HEK293T (cell line): ENCODE results near the gene IL11.
"Not testable (repeated sequence)": the region's sequence is repeated elsewhere in the genome, so short reads cannot be mapped to it uniquely, and the experiment has no call there.

Experiments used
- CTCF ChIA-PET: fragments of 350-600 bp; formaldehyde crosslinking; extraction: SDS; loops from one replicate; lab custom pipeline; 2021; ENCODE audit warnings: antibody characterized with exemption, inconsistent platforms; lab: Yijun Ruan, JAX
- POLR2A ChIA-PET: fragments of 350-600 bp; formaldehyde crosslinking; extraction: SDS; loops from one replicate; lab custom pipeline; 2020; ENCODE audit warnings: antibody characterized with exemption, inconsistent platforms; lab: Yijun Ruan, JAX
- DNase-seq: peaks from one replicate; pipeline ENCODE4 v3.0.0; 2012; ENCODE audit warnings: mixed read lengths; ENCODE audit errors: extremely low spot score
- ARNT ChIP-seq: fragments of 450-650 bp; IDR thresholded peaks from 2 replicates; pipeline ENCODE4 v1.6.1; 2017; ENCODE audit warnings: mild to moderate bottlenecking
- BHLHE40 ChIP-seq: fragments of 450-650 bp; IDR thresholded peaks from 2 replicates; pipeline ENCODE4 v1.6.1; 2016; ENCODE audit warnings: mild to moderate bottlenecking, moderate library complexity, borderline replicate concordance
- CTBP1 ChIP-seq: fragments of 450-650 bp; IDR thresholded peaks from 2 replicates; pipeline ENCODE4 v1.6.1; 2016; ENCODE audit warnings: borderline replicate concordance
- ELF4 ChIP-seq: fragments of 450-650 bp; IDR thresholded peaks from 2 replicates; pipeline ENCODE4 v1.6.1; 2017; ENCODE audit warnings: antibody characterized with exemption
- FOXA1 ChIP-seq: fragments of 450-650 bp; IDR thresholded peaks from 2 replicates; pipeline ENCODE4 v1.6.1; 2016; ENCODE audit warnings: mild to moderate bottlenecking
- FOXK2 ChIP-seq: fragments of 450-650 bp; IDR thresholded peaks from 2 replicates; pipeline ENCODE4 v1.6.1; 2016; ENCODE audit warnings: mild to moderate bottlenecking
- FOXM1 ChIP-seq: fragments of 450-650 bp; IDR thresholded peaks from 2 replicates; pipeline ENCODE4 v1.6.1; 2017; ENCODE audit warnings: mild to moderate bottlenecking, borderline replicate concordance
- HDGF ChIP-seq: fragments of 450-650 bp; IDR thresholded peaks from 2 replicates; pipeline ENCODE4 v1.6.1; 2017; ENCODE audit warnings: antibody characterized with exemption, borderline replicate concordance
- L3MBTL2 ChIP-seq: fragments of 450-650 bp; conservative IDR thresholded peaks from 2 replicates; pipeline ENCODE4 v1.6.1; 2016; ENCODE audit warnings: mild to moderate bottlenecking
- LEF1 ChIP-seq: fragments of 450-650 bp; IDR thresholded peaks from 2 replicates; pipeline ENCODE4 v1.6.1; 2017; ENCODE audit warnings: mild to moderate bottlenecking, borderline replicate concordance
- NFRKB ChIP-seq: fragments of 450-650 bp; IDR thresholded peaks from 2 replicates; pipeline ENCODE4 v1.6.1; 2016; ENCODE audit warnings: mild to moderate bottlenecking, moderate library complexity
- PKNOX1 ChIP-seq: fragments of 450-650 bp; IDR thresholded peaks from 2 replicates; pipeline ENCODE4 v1.6.1; 2016
- SP1 ChIP-seq: fragments of 450-650 bp; IDR thresholded peaks from 2 replicates; pipeline ENCODE4 v1.6.1; 2017
- SUZ12 ChIP-seq: fragments of 450-650 bp; IDR thresholded peaks from 2 replicates; pipeline ENCODE4 v1.6.1; 2016; ENCODE audit warnings: mild to moderate bottlenecking
- TARDBP ChIP-seq: fragments of 450-650 bp; IDR thresholded peaks from 2 replicates; pipeline ENCODE4 v1.6.1; 2016
- ZNF384 ChIP-seq: fragments of 450-650 bp; IDR thresholded peaks from 2 replicates; pipeline ENCODE4 v1.6.1; 2016

IL11 gene

DNA sequence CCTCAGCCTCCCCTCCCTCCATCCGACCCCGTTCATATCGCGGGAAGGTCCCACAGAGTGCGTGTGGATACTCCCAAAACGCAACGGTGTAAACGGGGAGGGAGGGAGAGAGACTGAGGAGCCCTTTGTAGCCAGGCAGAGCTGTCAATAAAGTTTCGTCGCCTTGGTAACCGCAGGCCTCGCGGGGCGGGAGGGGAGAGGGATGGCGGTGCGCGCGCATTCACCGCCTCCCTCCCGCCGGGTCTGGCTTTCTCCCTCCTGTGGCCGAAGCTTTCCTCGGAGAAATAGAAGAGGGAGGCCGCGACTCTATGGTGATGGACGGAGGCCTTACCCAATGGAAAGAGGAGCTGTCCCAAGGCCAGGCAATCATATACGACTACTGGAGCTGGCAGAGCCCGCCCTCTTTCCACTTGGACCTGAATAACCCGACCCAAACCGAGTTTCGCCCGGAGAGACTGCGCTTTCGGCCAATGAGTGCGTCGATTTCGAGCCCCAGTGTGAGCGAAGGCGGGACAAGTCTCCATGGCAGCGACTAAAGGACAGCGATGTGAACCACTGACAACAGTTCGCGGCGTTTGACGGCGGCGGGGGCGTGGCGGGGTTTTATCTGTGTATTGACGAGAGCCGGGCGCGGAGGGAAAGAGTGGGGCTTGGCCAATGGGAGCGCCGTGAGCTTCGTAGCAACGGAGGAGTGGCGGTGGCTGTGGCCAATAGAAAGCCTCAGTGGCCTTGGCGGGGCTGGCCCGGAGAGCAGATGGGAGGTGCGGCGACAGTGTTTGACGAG, 31.0 kb downstream of the IL11 start, which contains the start of gene KMT5C:
Gene KMT5C, plus strand, starts transcription at position 772 of the 784 bp plus-strand sequence. CDS start 2,061 bp downstream, outside the sequence.
- DNase-seq: peak; percentile 98
- TF ChIP-seq NFRKB (no peak), PKNOX1 (peak; percentile 100), HDGF (peak; percentile 54; the same call in 1 of the 2 replicates)
- CTCF ChIA-PET: interaction anchor here (0.6 to 1.1 kb wide), 4 partner anchors 19 to 198 kb away, joined by 3 to 4 read pairs (median 4); no protein-coding TSS in a partner anchor
- POLR2A ChIA-PET: interaction anchor here (0.6 to 3.5 kb wide), 30 partner anchors 10 to 315 kb away, joined by 3 to 27 read pairs (median 5); partner anchors contain the start of genes FIZ1, HSPBP1, PPP6R1 and TMEM150B

- TF ChIP-seq L3MBTL2: no peak
- POLR2A ChIA-PET: no interaction called here
- no peak for DNase-seq
- CTCF ChIA-PET: no interaction called here
Measured at GRCh38 chr19:55336101-55336500, 34.2 kb downstream of the IL11 start.

- ChIA-PET CTCF (no interaction called here), POLR2A (no interaction called here)
- TF ChIP-seq HDGF: no peak
- TF ChIP-seq BHLHE40: no peak
- TF ChIP-seq LEF1: no peak
- no peak for TF ChIP-seq FOXK2
- no peak for TF ChIP-seq PKNOX1
- no peak for TF ChIP-seq SP1
- no peak for TF ChIP-seq ARNT
- TF ChIP-seq ZNF384: no peak
- no peak for TF ChIP-seq FOXM1
- no peak for TF ChIP-seq SUZ12
- no peak for TF ChIP-seq FOXA1
- TF ChIP-seq ELF4: no peak
- TF ChIP-seq L3MBTL2: no peak
- TF ChIP-seq TARDBP: no peak
- TF ChIP-seq CTBP1: no peak
- DNase-seq: no peak
Measured at GRCh38 chr19:55333870-55334269, 36.4 kb downstream of the IL11 start.

GRCh38 chr19:55329791-55330190, 40.5 kb downstream of the IL11 start:
- CTCF ChIA-PET, POLR2A ChIA-PET: not testable (repeated sequence)

DNA sequence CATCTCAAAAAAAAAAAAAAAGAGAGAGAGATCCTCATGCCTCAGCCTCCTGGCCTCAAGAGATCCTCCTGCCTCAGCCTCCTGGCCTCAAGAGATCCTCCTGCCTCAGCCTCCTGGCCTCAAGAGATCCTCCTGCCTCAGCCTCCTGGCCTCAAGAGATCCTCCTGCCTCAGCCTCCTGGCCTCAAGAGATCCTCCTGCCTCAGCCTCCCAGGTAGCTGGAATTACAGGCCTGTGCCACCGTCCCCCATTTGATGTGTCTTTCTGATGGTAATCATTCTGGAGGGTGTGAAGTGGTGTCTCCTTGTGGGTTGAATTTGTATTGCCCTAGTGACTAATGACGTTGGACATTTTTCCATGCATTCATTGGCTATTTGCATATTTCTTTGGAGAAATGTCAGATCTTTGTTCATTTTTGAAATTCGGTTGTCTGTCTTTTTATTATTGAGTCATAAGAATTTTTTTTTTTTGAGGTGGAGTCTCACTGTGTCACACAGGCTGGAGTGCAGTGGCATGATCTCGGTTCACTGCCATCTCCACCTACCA, 41.4 kb downstream of the IL11 start:
- CTCF ChIA-PET: interaction anchor here (0.7 kb wide), 1 partner anchor 182 kb away, joined by 11 read pairs; no protein-coding TSS in a partner anchor
- DNase-seq: not testable (repeated sequence)
- POLR2A ChIA-PET: interaction anchor here (1.8 kb wide), 1 partner anchor 10 kb away, joined by 7 read pairs; no protein-coding TSS in a partner anchor

More at GRCh38 chr19:55329791-55330190, 40.5 kb downstream of the IL11 start:
- DNase-seq: not testable (repeated sequence)

GRCh38 chr19:55325172-55325571, 45.1 kb downstream of the IL11 start, which contains the start of gene TMEM150B:
TMEM150B (minus strand) TSS chr19:55325341; CDS start chr19:55321036, 4,305 bp downstream.
- CTCF ChIA-PET: no interaction called here

More at GRCh38 chr19:55325172-55325571, 45.1 kb downstream of the IL11 start, which contains the start of gene TMEM150B:
- no peak for TF ChIP-seq FOXM1
- TF ChIP-seq BHLHE40: no peak
- no peak for TF ChIP-seq ELF4
- no peak for TF ChIP-seq LEF1
- no peak for TF ChIP-seq HDGF
- TF ChIP-seq ZNF384: no peak
- no peak for TF ChIP-seq L3MBTL2
- TF ChIP-seq PKNOX1: no peak
- DNase-seq: no peak
- POLR2A ChIA-PET: interaction anchor here (1.6 kb wide), 1 partner anchor 14 kb away, joined by 9 read pairs; the partner anchor contains the start of gene KMT5C
